Mucosa of descending colon (tissue), 3 donors: ENCODE measurements around the gene ZNF618. TPM values are rescaled to one million over a fixed set of nuclear protein-coding genes. Genes with fewer than 3 reads are reported as not detected.
A peak's percentile ranks its signal among the peaks of the same experiment; 100 is the strongest.

Experiments used
- ATAC-seq: fragments of 200-7000 bp; cut with Tn5 transposase; one replicate; pipeline ENCODE4 v1.9.1; 2020; ENCODE audit warnings: mild to moderate bottlenecking, moderate library complexity
- DNase-seq, 3 donors: peaks; one replicate each; pipeline ENCODE4 v3.0.0-alpha.2; 2020
- H3K36me3 ChIP-seq: fragments of 200-600 bp; one replicate; pipeline ENCODE4 v1.8.0; 2021; ENCODE audit warnings: low read depth, mild to moderate bottlenecking
- H3K4me1 ChIP-seq: fragments of 200-600 bp; one replicate; pipeline ENCODE4 v1.8.0; 2021; ENCODE audit warnings: low read depth, mild to moderate bottlenecking
- H3K4me3 ChIP-seq: fragments of 200-600 bp; one replicate; pipeline ENCODE4 v1.8.0; 2021; ENCODE audit warnings: mild to moderate bottlenecking
- H3K9me3 ChIP-seq: fragments of 200-600 bp; one replicate; pipeline ENCODE4 v1.8.0; 2021; ENCODE audit warnings: mild to moderate bottlenecking
- CTCF ChIP-seq: fragments of 200-600 bp; IDR thresholded peaks from one replicate; pipeline ENCODE4 v1.8.0; 2022; ENCODE audit warnings: antibody characterized with exemption, mild to moderate bottlenecking
- intact Hi-C, 2 donors: fragments of 100-400 bp; cut with DNase I in 1 of 2; cut with micrococcal nuclease in 1 of 2; formaldehyde crosslinking; loops; one replicate each; pipeline versions ENCODE4 v1.11.0 to v1.11.1; 2022; cut with DNase I, micrococcal nuclease
- total RNA-seq, 3 donors: library from RNA; stranded (reverse); fragmentation: NEBNext Ultra II Directional in 2 of 3; extraction: Animal tissue kit (Norgen Biotek cat#: 25700) in 2 of 3; gene quantifications; one replicate each; pipeline versions ENCODE4 v1.2.1 to v1.2.4, GENCODE V29; 2021 to 2023
- donor health status: DM: no; HTN: no; CAD: no; lungs with moderate emphysema.
- donor health status: DM: no; HTN: no; CAD: no.
- donor health status: DM: no; HTN: yes; CAD: no.

The ZNF618 gene
- total RNA-seq, 3 donors from 2014 or later = 2.7 to 6.2 (median 3.7) TPM

DNA sequence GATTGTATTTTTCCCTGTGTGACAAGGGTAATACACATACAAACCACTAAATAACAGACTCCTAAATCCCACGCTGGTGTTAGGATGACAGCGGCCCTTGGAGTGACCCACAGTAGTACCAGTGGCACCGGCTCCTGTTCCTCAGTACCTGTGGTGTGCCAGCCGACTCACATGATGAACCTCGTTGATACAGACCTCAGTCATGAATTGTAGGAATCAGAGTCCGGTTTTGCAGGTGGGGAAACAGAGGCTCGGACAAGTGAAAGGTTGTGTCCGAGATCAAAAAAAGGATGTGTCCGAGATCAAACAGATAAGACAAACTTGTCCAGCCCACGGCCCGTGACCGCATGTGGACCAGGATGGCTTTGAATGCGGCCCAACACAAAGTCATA is 124.0 kb downstream of the ZNF618 start:
- no peak for TF ChIP-seq CTCF
- intact Hi-C loops = no loop called here
- H3K4me1 ChIP-seq = no peaks in the 10 kb centered on the region
- ATAC-seq (no peak), DNase-seq (no peak)
- no peak overlapping the region for H3K4me3 ChIP-seq
- no peaks in the 10 kb centered on the region for H3K36me3 ChIP-seq
- H3K9me3 ChIP-seq = no peaks in the 10 kb centered on the region

GRCh38 chr9:114000671-114001409 is 124.7 kb downstream of the ZNF618 start:
- no peaks in the 10 kb centered on the region for H3K9me3 ChIP-seq
- H3K4me1 ChIP-seq = no peaks in the 10 kb centered on the region
- ATAC-seq = no peak
- intact Hi-C loops = no loop called here
- H3K4me3 ChIP-seq = no peak overlapping the region
- no peak for DNase-seq
- TF ChIP-seq CTCF = no peak
- no peaks in the 10 kb centered on the region for H3K36me3 ChIP-seq

GRCh38 chr9:114001410-114001685 is 125.2 kb downstream of the ZNF618 start:
- DNase-seq (peak in 1 of 3 donors; percentile 1), ATAC-seq (no peak)
- no peak for TF ChIP-seq CTCF
- H3K36me3 ChIP-seq = no peaks in the 10 kb centered on the region
- H3K9me3 ChIP-seq = no peaks in the 10 kb centered on the region
- no peak overlapping the region for H3K4me3 ChIP-seq
- intact Hi-C loops = no loop called here
- no peaks in the 10 kb centered on the region for H3K4me1 ChIP-seq

GRCh38 chr9:114001794-114002261 is 125.7 kb downstream of the ZNF618 start:
- no peak for DNase-seq
- no peak for TF ChIP-seq CTCF
- Histone ChIP-seq H3K36me3 (no peaks in the 10 kb centered on the region), H3K9me3 (no peaks in the 10 kb centered on the region), H3K4me3 (no peak overlapping the region), H3K4me1 (no peaks in the 10 kb centered on the region)
- ATAC-seq = no peak
- intact Hi-C loops = no loop called here

- Histone ChIP-seq H3K36me3 (no peaks in the 10 kb centered on the region), H3K9me3 (no peaks in the 10 kb centered on the region), H3K4me3 (no peak overlapping the region), H3K4me1 (no peaks in the 10 kb centered on the region)
- intact Hi-C loops = no loop called here
- TF ChIP-seq CTCF = no peak
- ATAC-seq (no peak), DNase-seq (no peak)
Observed at GRCh38 chr9:114002271-114002985, 126.3 kb downstream of the ZNF618 start.
